ENCODE data around the gene TNFRSF18. TPM values are rescaled to one million over a fixed set of nuclear protein-coding genes. Genes with fewer than 3 reads are reported as not detected.

TNFRSF18 gene
- total RNA-seq, 1 donor from 2014 or later = not detected

DNA sequence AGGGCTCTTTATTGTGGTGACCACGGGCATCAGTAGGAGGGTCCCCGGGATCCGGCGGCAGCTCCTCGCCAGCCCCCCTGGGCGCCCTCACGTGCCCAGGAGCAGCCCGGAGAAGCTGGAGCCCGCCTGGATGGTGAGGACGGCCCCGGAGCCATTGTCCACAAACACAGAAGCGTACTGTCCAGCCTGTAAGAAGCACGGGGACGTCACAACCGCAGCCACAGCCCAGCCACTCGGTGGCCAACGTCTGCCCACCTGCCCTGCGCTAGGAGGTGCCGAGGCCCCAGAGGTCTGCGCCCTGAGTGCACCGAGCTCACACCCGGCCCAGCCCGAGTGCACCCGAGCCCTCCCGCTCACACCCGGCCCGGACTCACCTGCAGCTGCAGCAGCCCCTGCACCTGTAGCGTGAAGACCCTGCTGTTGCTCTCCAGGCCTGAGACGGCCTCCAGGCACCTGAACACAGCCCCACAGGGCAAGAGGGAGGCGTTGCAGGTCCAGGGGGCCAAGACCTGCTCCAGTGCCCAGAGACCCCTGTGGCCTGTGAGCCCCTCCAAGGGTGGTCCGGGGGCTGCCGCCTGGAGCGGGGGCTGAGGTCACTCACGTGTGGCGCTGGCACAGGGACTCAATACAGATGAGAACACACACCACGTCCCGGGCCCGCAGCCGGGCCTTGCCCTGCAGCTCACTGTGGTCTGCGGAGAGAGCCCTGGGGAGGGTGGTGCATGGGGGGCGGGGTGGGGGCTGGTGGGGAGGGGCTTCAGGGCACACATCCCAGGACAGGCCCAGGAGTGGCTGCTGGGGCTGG lies 36.3 kb upstream of the TNFRSF18 start:
- DNase-seq (ENCODE audit: low spot score) = no peak
- H3K4me3 Mint-ChIP-seq (ENCODE audit: unreplicated experiment) = no peak overlapping the region
- no peaks in the 10 kb centered on the region for H3K4me1 Mint-ChIP-seq (ENCODE audit: unreplicated experiment)
- no peak overlapping the region for H3K27ac Mint-ChIP-seq (ENCODE audit: unreplicated experiment)
- TF ChIP-seq CTCF (IDR thresholded peaks at IDR 0.05; ENCODE audit: unreplicated experiment) = no peak
- H3K36me3 Mint-ChIP-seq (ENCODE audit: low read depth, unreplicated experiment) = no peaks in the 10 kb centered on the region
- no peaks in the 10 kb centered on the region for H3K9me3 Mint-ChIP-seq (ENCODE audit: unreplicated experiment)
- H3K27me3 Mint-ChIP-seq (ENCODE audit: unreplicated experiment) = peaks cover 2% of the 10 kb centered on the region

DNA sequence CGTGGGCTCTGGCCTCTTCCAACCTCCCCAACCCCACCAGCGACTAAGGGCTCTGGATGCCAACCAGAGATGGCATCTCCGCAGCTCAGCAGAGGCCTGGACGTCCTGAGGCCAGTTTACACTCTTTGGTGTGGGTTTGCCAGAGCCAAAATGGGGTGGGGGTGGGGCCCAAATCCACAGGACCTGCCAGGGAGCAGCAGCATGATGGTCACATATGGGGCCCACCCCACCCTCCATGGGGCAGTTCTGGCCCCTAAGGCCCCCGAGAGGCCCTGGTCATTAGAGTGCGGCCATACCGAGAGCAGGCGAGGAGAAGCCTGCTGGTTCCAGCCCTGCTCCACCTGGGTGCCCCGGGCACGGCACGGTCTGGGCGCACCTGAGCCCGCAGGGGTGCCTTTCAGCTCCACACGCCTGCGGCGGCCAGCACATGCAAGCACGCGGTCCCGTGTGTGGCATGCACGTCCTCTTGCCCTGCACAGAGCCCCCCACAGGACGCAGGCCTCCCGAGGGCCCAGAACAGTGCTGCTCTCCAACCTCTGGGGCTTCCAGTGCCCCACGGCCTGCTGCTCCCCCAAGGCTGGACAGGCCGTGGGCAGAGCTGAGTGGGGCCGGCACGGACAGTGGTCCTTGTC lies 35.3 kb upstream of the TNFRSF18 start:
- Mint-ChIP-seq H3K4me3 (ENCODE audit: unreplicated experiment) (no peak overlapping the region), H3K27ac (ENCODE audit: unreplicated experiment) (no peak overlapping the region), H3K9me3 (ENCODE audit: unreplicated experiment) (no peaks in the 10 kb centered on the region), H3K36me3 (ENCODE audit: low read depth, unreplicated experiment) (no peaks in the 10 kb centered on the region), H3K27me3 (ENCODE audit: unreplicated experiment) (peaks cover 2% of the 10 kb centered on the region), H3K4me1 (ENCODE audit: unreplicated experiment) (no peaks in the 10 kb centered on the region)
- DNase-seq (ENCODE audit: low spot score) = no peak
- no peak for TF ChIP-seq CTCF (IDR thresholded peaks at IDR 0.05; ENCODE audit: unreplicated experiment)

- Mint-ChIP-seq H3K27ac (ENCODE audit: unreplicated experiment) (no peak overlapping the region), H3K9me3 (ENCODE audit: unreplicated experiment) (no peaks in the 10 kb centered on the region), H3K4me3 (ENCODE audit: unreplicated experiment) (no peak overlapping the region), H3K27me3 (ENCODE audit: unreplicated experiment) (peaks cover 1% of the 10 kb centered on the region), H3K36me3 (ENCODE audit: low read depth, unreplicated experiment) (no peaks in the 10 kb centered on the region), H3K4me1 (ENCODE audit: unreplicated experiment) (no peaks in the 10 kb centered on the region)
- no peak for DNase-seq (ENCODE audit: low spot score)
- TF ChIP-seq CTCF (IDR thresholded peaks at IDR 0.05; ENCODE audit: unreplicated experiment) = no peak
Measured at GRCh38 chr1:1240822-1241587, 34.6 kb upstream of the TNFRSF18 start.

DNA sequence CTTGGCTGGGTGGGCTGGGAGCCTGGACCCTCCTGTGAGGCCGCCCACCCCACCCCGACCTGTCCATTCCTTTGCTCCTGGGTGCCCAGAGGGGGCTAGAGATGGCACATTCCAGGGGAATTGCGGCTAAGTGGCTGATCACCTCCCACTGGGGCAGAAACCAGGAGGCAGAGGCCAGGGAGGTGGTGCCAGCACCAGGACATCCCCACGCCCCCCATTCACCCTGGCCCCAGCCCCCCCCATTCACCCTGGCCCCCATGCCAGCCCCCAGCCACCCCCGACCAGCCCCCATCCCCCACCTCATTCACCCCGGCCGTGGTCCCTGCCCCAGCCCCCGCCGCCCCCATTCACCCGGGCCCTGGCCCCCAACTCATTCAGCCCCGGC lies 33.9 kb upstream of the TNFRSF18 start:
- no peak for TF ChIP-seq CTCF (IDR thresholded peaks at IDR 0.05; ENCODE audit: unreplicated experiment)
- Mint-ChIP-seq H3K27me3 (ENCODE audit: unreplicated experiment) (no peaks in the 10 kb centered on the region), H3K9me3 (ENCODE audit: unreplicated experiment) (no peaks in the 10 kb centered on the region), H3K36me3 (ENCODE audit: low read depth, unreplicated experiment) (no peaks in the 10 kb centered on the region), H3K4me1 (ENCODE audit: unreplicated experiment) (no peaks in the 10 kb centered on the region), H3K4me3 (ENCODE audit: unreplicated experiment) (no peak overlapping the region), H3K27ac (ENCODE audit: unreplicated experiment) (no peak overlapping the region)
- DNase-seq (ENCODE audit: low spot score) = no peak

Measured in endothelial cell (in vitro differentiated cells).